Subcutaneous abdominal adipose tissue (tissue), 5 donors: ENCODE data around the gene KIF2A.

Experiments used
- H3K27ac ChIP-seq: one replicate; pipeline ENCODE4 v1.7.0; 2013; ENCODE audit warnings: low read depth, mild to moderate bottlenecking, inconsistent platforms, low read length, moderate library complexity
- H3K27me3 ChIP-seq, 5 donors: one replicate each; pipeline ENCODE4 v1.7.0; 2013; ENCODE audit warnings: low read length in 5 of 5, inconsistent platforms in 1 of 5; ENCODE audit not compliant: control insufficient read depth in 5 of 5, insufficient read depth in 4 of 5
- H3K36me3 ChIP-seq, 5 donors: one replicate each; pipeline ENCODE4 v1.7.0; 2013; ENCODE audit warnings: low read length in 5 of 5; ENCODE audit not compliant: control insufficient read depth in 5 of 5, insufficient read depth in 5 of 5
- H3K4me1 ChIP-seq, 5 donors: one replicate each; pipeline ENCODE4 v1.7.0; 2013; ENCODE audit warnings: low read length in 5 of 5, mild to moderate bottlenecking in 3 of 5, moderate library complexity in 1 of 5; ENCODE audit not compliant: control insufficient read depth in 5 of 5, insufficient read depth in 5 of 5
- H3K4me3 ChIP-seq, 5 donors: one replicate each; pipeline ENCODE4 v1.7.0; 2013; ENCODE audit warnings: low read length in 5 of 5, low read depth in 1 of 5
- H3K9ac ChIP-seq, 5 donors: one replicate each; pipeline ENCODE4 v1.7.0; 2013; ENCODE audit warnings: low read length in 5 of 5, mild to moderate bottlenecking in 4 of 5, moderate library complexity in 3 of 5
- H3K9me3 ChIP-seq, 5 donors: one replicate each; pipeline ENCODE4 v1.7.0; 2013; ENCODE audit warnings: low read length in 5 of 5; ENCODE audit not compliant: control insufficient read depth in 5 of 5
- donor health status: healthy.
- donor health status: healthy.
- donor health status: healthy.
- donor health status: healthy.
- donor health status: healthy.

Gene KIF2A

GRCh38 chr5:62431735-62432620 is 126.0 kb downstream of the KIF2A start:
- peak overlapping the region in 4 of 5 donors; percentile 3 to 28 (median 22) for H3K4me3 ChIP-seq
- H3K27ac ChIP-seq = peak overlapping the region; percentile 37

GRCh38 chr5:62432621-62433064 is 126.6 kb downstream of the KIF2A start:
- Histone ChIP-seq H3K9ac (peak overlapping the region in 1 of 5 donors; percentile 58), H3K27ac (peak overlapping the region; percentile 37)

More at GRCh38 chr5:62431735-62432620, 126.0 kb downstream of the KIF2A start:
- peaks cover 0 to 26% (median 16%) of the 10 kb centered on the region in 5 donors for H3K4me1 ChIP-seq
- peak overlapping the region in 3 of 5 donors; percentile 44 to 62 (median 58) for H3K9ac ChIP-seq
- H3K9me3 ChIP-seq = no peaks in the 10 kb centered on the region
- H3K36me3 ChIP-seq = no peaks in the 10 kb centered on the region
- H3K27me3 ChIP-seq = no peaks in the 10 kb centered on the region

More at GRCh38 chr5:62432621-62433064, 126.6 kb downstream of the KIF2A start:
- Histone ChIP-seq H3K4me1 (peaks cover 0 to 26% (median 16%) of the 10 kb centered on the region in 5 donors), H3K36me3 (peaks cover 0 to 3% (median 0%) of the 10 kb centered on the region in 5 donors), H3K27me3 (no peaks in the 10 kb centered on the region), H3K4me3 (peak overlapping the region in 1 of 5 donors; percentile 28), H3K9me3 (no peaks in the 10 kb centered on the region)
